ENCODE data around the gene ELMOD1.

Gene ELMOD1

GRCh38 chr11:107583629-107584195 is 7.2 kb upstream of the ELMOD1 start:
- peak; percentile 49 for DNase-seq (ENCODE audit: low spot score)

- no peak for DNase-seq (ENCODE audit: low spot score)
These were observed 3.5 kb upstream of the ELMOD1 start for GRCh38 chr11:107587306-107587979.

- peak; percentile 12 for DNase-seq (ENCODE audit: low spot score)
These were observed 657 bp downstream of the ELMOD1 start for GRCh38 chr11:107591378-107592230.

- no peak for DNase-seq (ENCODE audit: low spot score)
These were observed 1.3 kb downstream of the ELMOD1 start for GRCh38 chr11:107592231-107592590.

GRCh38 chr11:107592813-107593212 is 1.9 kb downstream of the ELMOD1 start:
- DNase-seq (ENCODE audit: low spot score) = no peak

GRCh38 chr11:107593951-107594350 is 3.0 kb downstream of the ELMOD1 start:
- no peak for DNase-seq (ENCODE audit: low spot score)

- DNase-seq (ENCODE audit: low spot score) = no peak
These were observed 3.8 kb downstream of the ELMOD1 start for GRCh38 chr11:107594736-107595135.

GRCh38 chr11:107598225-107599139 is 7.5 kb downstream of the ELMOD1 start:
- DNase-seq (ENCODE audit: low spot score) = peak; percentile 30

GRCh38 chr11:107605061-107606006 is 14.4 kb downstream of the ELMOD1 start:
- no peak for DNase-seq (ENCODE audit: low spot score)

- DNase-seq (ENCODE audit: low spot score) = no peak
These were observed 15.2 kb downstream of the ELMOD1 start for GRCh38 chr11:107606141-107606540.

- no peak for DNase-seq (ENCODE audit: low spot score)
These were observed 17.9 kb downstream of the ELMOD1 start for GRCh38 chr11:107608809-107609208.

GRCh38 chr11:107609400-107610218 is 18.7 kb downstream of the ELMOD1 start:
- no peak for DNase-seq (ENCODE audit: low spot score)

GRCh38 chr11:107612445-107612844 is 21.5 kb downstream of the ELMOD1 start:
- DNase-seq (ENCODE audit: low spot score) = no peak

GRCh38 chr11:107619926-107620325 is 29.0 kb downstream of the ELMOD1 start:
- DNase-seq (ENCODE audit: low spot score) = no peak

GRCh38 chr11:107621081-107621480 is 30.1 kb downstream of the ELMOD1 start:
- no peak for DNase-seq (ENCODE audit: low spot score)

GRCh38 chr11:107623183-107623582 is 32.2 kb downstream of the ELMOD1 start:
- DNase-seq (ENCODE audit: low spot score) = no peak

GRCh38 chr11:107624983-107625684 is 34.2 kb downstream of the ELMOD1 start:
- no peak for DNase-seq (ENCODE audit: low spot score)

- DNase-seq (ENCODE audit: low spot score) = no peak
These were observed 34.7 kb downstream of the ELMOD1 start for GRCh38 chr11:107625685-107625989.

- no peak for DNase-seq (ENCODE audit: low spot score)
These were observed 40.1 kb downstream of the ELMOD1 start for GRCh38 chr11:107631043-107631442.

GRCh38 chr11:107631931-107632330 is 41.0 kb downstream of the ELMOD1 start:
- DNase-seq (ENCODE audit: low spot score) = no peak
